ENCODE data around the gene CNGA3. TPM values are rescaled to one million over a fixed set of nuclear protein-coding genes. Genes with fewer than 3 reads are reported as not detected.
"Not testable (repeated sequence)": the region's sequence is repeated elsewhere in the genome, so short reads cannot be mapped to it uniquely, and the experiment has no call there.

Gene CNGA3
- total RNA-seq, 2 donors from 2014 or later = not detected

GRCh38 chr2:98320171-98320570 is 26.1 kb upstream of the CNGA3 start:
- ATAC-seq; intact Hi-C loops (cut with DNase I); DNase-seq: not testable (repeated sequence)

GRCh38 chr2:98324181-98324580 is 22.1 kb upstream of the CNGA3 start:
- DNase-seq (no peak), ATAC-seq (no peak)
- intact Hi-C loops (cut with DNase I) = no loop called here

GRCh38 chr2:98327776-98328175 is 18.5 kb upstream of the CNGA3 start:
- no peak for DNase-seq
- intact Hi-C loops (cut with DNase I) = no loop called here

GRCh38 chr2:98329549-98329948 is 16.7 kb upstream of the CNGA3 start:
- intact Hi-C loops (cut with DNase I) = no loop called here
- DNase-seq (no peak), ATAC-seq (no peak)

More at GRCh38 chr2:98327776-98328175, 18.5 kb upstream of the CNGA3 start:
- no peak for ATAC-seq

DNA sequence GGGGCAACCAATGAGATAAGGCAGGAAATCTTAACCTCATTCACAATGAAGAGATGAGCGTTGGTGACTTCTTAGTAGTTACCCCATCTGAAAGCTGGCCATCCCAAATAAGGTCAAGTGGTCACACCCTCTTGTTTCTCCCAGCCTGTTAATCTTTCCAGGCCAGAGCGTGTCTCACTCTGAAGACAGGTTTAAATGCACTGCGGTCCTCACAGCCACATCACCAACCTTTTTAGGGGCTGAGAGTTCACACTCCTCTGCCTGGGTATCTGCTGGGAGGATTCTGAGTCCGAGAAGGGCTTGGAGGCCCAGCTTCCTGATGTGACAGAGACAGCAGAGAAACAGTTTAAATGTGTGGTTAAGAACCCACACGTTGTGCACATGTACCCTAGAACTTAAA is 13.3 kb upstream of the CNGA3 start:
- ATAC-seq = no peak
- intact Hi-C loops (cut with DNase I) = no loop called here
- DNase-seq = no peak

- DNase-seq (no peak), ATAC-seq (no peak)
- intact Hi-C loops (cut with DNase I) = no loop called here
Measured at GRCh38 chr2:98333922-98334321, 12.3 kb upstream of the CNGA3 start.

- intact Hi-C loops (cut with DNase I) = no loop called here
- ATAC-seq (no peak), DNase-seq (no peak)
Measured at GRCh38 chr2:98334439-98335078, 11.7 kb upstream of the CNGA3 start.

DNA sequence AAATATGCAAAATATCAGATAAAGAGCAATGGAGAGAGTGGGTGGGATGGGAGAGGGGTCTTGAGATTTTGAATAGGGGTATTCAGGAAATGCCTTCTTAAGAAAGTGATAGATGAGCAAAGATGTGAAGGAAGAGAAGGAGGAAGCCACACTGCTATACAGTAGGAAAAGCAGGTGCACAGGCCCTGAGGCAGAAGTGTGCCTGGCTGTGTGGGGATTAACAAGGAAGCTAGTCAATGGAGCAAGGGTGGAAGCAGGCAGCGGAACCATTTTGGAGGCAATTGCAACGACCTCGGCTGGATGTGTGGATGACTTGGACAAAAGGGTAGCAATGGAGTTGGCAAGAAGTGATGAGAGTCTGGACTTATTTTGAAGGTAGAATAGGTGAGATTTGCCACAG is 11.0 kb upstream of the CNGA3 start:
- no peak for DNase-seq
- intact Hi-C loops (cut with DNase I) = no loop called here
- ATAC-seq = no peak

DNA sequence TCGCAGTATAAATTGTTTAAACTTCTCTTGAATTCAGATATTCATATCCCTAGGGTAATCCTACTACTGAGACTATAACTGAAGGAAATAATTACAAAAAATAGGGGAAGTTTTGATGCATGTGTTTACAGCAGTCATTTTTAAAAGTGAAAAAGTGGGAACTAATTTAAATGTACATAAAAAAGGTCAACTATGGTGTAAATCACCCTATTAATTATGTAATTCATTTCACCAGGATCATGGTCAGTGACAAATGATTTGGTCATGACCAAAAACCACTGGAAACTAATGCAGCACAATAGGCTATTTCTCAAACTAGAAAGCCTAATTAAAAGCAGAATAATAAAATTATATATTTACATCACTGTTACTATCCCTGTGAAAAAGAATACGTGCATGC is 5.0 kb upstream of the CNGA3 start:
- no peak for DNase-seq
- intact Hi-C loops (cut with DNase I) = no loop called here
- no peak for ATAC-seq

- ATAC-seq (no peak), DNase-seq (no peak)
- intact Hi-C loops (cut with DNase I) = no loop called here
Measured at GRCh38 chr2:98343285-98343684, 3.0 kb upstream of the CNGA3 start.

GRCh38 chr2:98347298-98348065 is 1.2 kb downstream of the CNGA3 start:
- intact Hi-C loops (cut with DNase I) = no loop called here
- DNase-seq (no peak), ATAC-seq (no peak)

- no peak for DNase-seq
- intact Hi-C loops (cut with DNase I) = no loop called here
- ATAC-seq = no peak
Measured at GRCh38 chr2:98348066-98348561, 1.9 kb downstream of the CNGA3 start.

DNA sequence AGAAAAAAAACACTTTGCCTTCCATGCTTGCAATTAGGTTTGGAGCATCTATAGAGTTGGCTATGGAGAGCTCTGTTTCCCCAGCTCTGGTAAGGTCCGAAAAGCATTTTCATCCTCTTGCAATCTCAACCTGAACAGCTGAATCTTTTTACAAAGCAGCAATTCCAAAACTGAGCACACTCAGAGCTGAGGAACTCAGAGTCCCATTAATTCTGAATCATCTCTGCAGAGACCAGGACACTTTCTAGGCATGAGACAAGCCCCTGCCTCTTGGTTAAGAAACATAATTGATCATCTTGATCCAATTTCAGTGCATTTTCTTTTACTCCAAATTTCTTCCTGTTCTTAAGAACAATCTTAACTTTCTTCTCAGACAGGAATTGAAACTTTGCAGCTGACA is 4.2 kb downstream of the CNGA3 start:
- intact Hi-C loops (cut with DNase I) = no loop called here
- no peak for ATAC-seq
- no peak for DNase-seq

- intact Hi-C loops (cut with DNase I) = no loop called here
- ATAC-seq = no peak
- no peak for DNase-seq
Measured at GRCh38 chr2:98355881-98356280, 9.6 kb downstream of the CNGA3 start.

DNA sequence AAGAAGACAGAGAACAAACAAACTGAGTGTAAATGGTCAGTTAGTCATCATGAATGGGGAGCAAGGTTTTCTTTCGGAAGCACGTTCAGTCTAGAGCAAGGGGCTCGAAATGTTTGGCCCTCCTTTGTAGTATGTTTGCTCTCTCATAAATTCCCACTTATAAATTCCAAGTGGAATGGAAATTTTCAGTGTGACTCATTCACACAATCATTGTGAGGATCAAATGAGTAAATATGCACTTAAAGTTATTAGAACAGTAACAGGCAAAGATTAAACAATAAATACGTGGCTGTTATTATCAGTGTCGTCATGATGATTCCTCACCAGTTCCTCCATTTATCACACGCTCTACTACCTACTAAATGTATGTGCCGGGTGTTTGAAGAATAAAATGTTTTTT is 10.5 kb downstream of the CNGA3 start:
- intact Hi-C loops (cut with DNase I) = no loop called here
- DNase-seq (no peak), ATAC-seq (no peak)

DNA sequence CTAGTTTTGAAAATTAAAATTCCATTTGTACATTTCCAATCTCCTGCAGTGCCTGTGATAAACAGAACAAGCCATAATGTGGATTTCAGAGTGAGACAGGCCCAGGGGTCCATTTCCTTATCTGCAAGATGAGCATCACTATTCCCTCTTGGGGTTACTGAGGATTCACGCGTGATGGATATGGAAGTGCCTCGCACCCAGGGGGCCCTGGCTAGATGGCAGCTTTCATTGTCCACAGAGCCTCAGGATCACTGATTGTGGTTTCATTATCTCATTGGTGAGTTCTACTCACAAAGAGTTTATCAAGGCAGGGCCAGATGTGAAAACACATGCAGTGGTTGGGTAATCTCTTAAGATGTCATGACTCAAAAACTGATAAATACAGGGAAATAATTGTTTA is 11.6 kb downstream of the CNGA3 start:
- ATAC-seq = no peak
- intact Hi-C loops (cut with DNase I) = no loop called here

DNA sequence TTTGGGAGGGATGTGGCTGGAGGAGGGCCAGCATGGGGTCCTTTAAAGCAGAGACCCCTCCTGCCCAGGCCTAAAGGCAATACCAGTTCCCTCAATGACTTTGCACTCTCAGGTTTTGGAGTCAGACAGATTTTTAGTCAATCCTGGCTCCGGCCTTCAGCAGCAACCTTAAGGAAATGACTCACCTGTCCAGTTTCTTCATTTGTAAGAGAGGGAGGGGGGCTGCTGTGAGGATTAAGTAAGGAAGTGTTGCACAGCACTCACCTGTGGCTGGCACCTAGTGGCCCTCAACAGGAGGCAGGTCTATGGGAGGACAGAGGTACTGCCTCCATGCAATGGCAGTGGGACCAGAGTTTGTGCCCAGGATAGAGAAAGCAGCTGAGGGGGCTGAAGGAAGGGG is 13.7 kb downstream of the CNGA3 start:
- ATAC-seq (no peak), DNase-seq (no peak)
- intact Hi-C loops (cut with DNase I) = no loop called here

More for the DNA sequence above, 11.6 kb downstream of the CNGA3 start:
- no peak for DNase-seq

DNA sequence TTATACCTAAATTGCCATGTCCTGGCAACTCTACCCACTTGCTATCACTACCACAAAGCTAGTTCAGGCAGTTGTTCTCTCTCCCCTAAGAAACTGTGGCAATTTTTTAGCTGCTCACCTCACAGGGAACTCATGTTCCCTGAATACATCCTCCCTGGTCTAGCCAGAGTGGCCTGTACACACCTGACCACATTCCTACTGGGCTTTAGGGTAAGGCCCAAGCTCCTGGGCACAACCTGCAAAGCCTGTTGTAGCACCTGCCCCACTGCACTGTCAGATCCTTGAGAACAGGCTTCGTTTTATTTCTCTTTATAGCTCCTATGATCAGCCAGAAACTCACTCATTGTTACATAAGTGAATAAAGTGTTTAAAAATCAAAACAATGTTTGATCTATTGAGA is 21.5 kb downstream of the CNGA3 start:
- no peak for ATAC-seq
- DNase-seq = no peak
- intact Hi-C loops (cut with DNase I) = no loop called here

DNA sequence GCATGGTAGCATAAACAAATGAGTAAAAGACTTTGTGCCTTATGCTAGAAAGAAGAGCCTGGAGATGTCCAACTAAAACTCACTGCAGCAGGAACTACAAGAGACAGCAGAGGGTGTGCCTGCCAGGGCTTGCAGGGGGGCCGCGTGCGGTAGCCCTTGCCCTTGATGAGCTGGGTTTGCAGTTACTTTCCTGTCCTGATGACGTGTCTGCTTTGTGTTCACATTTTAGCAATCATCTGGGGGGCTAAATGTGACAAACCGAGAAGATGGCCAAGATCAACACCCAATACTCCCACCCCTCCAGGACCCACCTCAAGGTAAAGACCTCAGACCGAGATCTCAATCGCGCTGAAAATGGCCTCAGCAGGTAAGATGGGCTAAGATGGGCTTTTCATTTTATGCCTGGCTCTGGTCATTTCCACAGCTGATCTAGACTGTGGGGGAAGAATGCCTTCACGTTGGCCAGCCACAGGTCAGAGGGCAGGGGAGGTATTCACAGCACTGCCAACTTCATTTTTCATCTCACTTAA is 23.5 kb downstream of the CNGA3 start:
- intact Hi-C loops (cut with DNase I) = no loop called here
- ATAC-seq = no peak
- no peak for DNase-seq

GRCh38 chr2:98372121-98372520 is 25.9 kb downstream of the CNGA3 start:
- intact Hi-C loops (cut with DNase I) = no loop called here
- ATAC-seq = no peak
- DNase-seq = no peak

GRCh38 chr2:98372579-98372978 is 26.3 kb downstream of the CNGA3 start:
- intact Hi-C loops (cut with DNase I) = no loop called here
- ATAC-seq = no peak
- no peak for DNase-seq
